NOMO-1 treated with DMSO at 0.1 percent for 48 hours (cell line): ENCODE data around the gene SLC19A1.

Experiments used
- DNase-seq: peaks from one replicate; lab custom pipeline; 2025; ENCODE audit not compliant: unreplicated experiment; lab: John Stamatoyannopoulos, UW

SLC19A1 gene

DNA sequence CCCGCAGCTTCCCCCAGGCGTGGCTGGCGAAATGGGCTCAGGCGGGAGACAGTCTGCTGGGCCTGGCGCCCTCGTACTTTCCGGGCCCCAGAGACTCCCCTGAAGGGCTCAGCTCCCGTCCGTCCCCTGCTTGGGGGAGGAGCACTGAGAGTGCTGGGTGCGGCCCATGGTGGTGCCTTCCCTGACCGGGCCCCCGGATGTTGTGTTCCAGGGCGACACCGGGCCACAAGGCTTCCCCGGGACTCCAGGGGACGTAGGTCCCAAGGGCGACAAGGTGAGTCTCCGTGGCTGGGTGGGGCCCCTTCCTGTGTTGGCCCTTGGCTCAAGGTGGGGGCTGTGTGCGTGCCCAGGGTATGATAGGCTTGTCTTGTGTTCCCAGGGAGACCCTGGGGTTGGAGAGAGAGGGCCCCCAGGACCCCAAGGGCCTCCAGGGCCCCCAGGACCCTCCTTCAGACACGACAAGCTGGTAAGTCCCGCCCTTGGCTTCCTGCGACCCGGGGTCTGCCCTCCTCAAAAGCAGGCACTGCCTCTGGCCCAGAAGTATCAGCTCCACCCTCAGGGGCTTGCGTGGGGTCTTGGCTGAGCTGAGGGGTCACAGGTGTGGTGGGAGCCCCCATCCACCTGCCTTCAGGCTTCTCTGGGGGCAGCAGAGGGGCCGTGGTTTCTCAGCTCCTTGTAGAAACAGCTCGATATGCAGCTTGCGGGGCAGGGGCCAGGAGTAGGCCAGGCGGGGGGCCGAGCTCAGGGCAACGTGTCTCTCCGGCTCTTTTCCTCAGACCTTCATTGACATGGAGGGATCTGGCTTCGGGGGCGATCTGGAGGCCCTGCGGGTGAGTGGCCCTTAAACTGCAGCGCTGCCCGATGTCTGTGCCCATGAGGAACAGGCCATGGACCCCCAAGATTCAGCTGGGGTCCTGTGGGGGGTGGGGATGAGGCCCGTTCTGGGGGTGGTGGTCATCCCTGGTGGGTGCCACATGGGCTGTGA, 62.3 kb downstream of the SLC19A1 start:
- no peak for DNase-seq

DNA sequence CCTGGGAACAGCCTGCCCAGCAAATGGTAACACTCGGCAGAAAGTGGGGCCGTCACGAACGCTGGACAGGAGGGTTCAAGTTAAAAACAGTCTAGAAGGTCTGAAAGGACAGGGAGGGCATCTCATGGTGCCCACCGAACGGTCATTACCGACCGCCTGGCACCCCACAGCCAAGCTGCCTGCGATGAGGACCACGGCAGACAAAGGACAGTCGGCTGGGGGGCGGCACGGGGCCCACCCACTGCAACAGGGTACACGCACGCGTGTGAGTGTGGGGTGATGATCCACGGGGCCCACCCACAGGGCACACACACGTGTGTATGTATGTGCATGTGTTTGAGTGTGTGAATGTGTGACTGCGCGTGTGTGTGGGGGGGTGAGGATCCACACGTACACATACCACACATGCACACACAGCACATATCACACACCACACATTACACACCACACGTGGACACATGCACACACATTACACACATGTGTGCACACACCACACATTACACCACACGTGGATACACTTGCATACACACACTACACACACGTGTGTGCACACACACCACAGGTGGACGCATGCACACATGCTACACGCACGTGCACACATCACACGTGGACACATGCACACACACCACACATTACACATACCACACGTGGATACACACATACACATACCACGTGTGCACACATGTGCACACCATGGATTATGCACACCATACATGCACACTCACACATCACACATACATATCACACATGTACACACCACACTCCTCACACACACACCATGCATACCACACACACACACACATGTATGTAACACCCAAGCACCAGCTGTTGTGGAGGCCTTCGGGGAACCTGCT, 63.2 kb downstream of the SLC19A1 start:
- DNase-seq: no peak

DNA sequence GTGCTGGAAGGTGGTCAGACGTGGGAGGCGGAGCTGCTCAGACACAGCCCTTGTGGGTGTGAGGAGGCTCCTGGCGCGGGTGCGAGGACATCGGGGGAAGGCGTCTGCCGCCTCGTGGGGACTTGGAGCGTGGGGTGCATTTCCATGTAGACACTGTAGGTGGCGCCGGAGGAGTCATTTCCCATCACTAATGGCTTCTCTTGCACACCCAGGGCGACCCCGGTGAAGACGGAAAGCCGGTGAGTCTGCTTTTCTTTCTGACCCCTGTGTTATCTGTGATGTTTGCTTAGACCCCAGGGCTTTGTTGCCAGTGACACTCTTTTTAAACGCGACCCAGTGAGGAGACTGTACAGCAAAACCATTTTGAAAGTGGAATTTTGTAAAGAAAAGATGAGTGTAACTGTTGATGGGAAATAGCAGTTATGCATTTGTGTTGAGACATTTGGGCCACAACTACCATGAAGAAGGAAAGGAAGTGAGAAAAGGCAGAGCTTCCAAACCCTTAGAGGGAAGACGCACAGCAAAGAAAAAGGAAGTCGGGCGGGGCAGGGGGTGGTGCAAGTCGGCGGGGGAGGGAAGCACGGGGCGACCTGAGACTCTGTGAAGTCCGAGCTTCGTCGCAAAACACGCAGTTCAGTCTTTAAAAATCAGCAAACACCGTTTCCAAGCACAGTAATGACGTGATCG, 64.0 kb downstream of the SLC19A1 start:
- peak; percentile 81 for DNase-seq

DNA sequence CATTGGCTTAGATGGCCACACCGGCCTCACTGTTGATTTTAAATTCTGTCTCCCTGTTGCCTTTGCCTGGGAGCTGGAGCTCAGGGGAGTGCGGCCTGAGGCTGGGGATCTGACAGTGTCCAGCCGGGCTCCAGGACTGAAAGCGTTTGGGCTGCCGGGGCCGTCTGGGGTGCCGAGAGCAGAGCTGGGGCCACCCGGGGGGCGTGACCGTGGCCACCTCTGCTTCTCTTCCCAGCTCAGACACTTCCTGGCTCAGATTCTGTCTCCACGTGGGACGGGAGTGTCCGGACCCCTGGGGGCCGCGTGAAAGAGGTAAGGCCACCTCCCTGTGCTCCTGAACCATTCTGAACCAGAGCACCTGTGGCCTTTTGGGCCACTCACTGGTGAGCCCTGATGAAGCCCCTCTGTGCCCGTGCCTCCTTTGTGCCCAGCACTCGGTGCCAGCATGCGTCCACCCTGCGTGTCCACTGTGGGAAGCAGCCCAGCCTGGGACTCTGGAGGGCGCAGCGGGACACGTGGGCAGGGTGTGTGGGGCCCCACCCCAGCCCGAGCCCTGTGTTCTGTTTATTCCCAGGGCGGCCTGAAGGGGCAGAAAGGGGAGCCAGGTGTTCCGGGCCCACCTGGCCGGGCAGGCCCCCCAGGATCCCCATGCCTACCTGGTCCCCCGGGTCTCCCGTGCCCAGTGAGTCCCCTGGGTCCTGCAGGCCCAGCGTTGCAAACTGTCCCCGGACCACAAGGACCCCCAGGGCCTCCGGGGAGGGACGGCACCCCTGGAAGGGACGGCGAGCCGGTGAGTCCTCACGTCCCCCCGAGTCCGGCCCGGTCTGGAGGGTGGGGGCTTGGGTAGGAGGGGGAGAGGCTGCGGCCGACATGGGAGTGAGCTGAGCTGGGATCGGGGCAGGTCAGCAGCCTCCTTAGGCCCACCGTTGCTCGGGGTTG, 64.8 kb downstream of the SLC19A1 start:
- DNase-seq: no peak

DNA sequence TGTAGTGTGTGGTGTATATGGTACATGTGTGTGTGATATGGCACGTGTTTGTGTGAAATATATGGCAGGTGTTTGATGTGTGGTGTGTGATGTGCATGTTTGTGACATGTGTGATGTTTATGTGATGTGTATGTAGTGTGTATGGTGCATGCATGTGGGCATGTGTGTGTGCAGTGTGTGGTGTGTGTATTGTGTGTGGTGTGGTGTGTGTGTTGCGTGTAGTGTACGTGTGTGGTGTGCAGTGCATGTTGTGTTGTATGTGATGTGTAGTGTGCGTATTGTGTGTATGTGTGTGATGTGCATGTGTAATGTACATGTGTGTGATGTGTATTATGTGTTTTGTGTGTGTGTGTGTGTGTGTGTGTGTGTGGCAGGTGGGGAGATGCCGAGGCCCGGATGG, 65.7 kb downstream of the SLC19A1 start:
- no peak for DNase-seq

DNA sequence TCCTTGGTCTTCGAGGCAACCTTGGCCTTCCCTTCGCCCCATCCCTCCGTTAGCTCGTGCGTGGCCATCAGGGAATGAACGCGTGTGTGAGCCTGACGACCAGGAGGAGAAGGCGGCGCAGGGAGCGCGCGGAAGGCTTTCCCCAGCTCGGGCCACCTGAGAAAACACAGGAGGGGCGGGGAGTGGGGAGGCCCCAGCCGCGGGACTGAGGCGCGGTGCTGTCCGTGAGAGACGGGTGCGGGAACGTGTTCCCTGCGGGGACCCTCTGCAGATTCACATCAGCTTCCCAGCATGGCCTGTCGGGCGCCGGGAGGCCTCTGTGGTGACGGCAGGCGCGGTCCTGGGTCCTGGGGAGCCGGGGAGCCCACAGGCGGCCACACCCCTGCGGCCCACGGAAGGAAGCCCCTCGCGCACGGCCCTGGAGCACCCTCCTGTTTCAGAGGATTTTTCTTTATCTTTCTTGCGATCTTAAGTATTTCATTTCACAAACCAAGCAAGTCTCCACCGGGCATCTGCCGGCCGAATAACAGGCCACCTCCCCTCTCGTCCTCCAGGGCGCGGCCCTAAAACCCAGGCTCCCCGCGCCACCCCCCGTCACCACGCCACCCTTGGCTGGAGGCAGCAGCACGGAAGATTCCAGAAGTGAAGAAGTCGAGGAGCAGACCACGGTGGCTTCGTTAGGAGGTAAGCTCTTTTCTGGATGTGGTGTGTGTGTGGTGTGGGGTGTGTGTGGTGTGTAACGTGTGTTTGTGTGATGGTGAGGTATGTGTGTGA, 66.3 kb downstream of the SLC19A1 start:
- no peak for DNase-seq

DNA sequence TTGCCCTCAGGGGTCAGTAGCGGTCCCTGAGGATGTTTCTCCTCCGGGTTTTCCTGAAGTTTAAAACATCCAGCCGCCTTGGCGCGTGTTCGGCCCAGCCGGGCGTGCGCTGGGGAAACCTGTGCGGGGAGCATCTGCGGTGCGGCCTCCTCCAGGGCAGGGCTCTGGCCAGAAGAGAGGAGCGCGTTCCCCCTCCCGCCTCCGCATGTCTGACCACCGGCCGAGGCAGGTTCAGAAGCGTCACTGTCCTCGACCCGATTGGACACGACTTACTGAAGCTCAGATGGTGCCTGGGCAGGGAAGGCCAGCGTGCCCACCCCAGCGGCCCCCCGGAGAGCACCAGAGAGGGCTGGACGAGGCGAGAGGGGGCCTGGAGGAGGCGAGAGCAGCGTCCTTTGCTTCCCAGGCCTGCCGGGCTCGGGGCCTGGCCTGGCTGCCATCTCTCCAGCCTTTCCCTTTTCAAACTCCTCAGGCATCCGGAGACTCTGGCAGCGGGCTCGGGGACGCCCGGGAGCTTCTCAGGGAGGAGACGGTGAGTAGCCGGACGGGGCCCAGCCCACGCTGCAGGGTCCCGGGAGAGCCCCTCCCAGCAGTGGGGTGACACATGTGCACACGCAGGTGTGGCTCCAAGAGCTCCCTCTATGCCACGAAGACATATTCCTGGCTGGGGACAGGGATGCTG, 67.1 kb downstream of the SLC19A1 start:
- DNase-seq: no peak

DNA sequence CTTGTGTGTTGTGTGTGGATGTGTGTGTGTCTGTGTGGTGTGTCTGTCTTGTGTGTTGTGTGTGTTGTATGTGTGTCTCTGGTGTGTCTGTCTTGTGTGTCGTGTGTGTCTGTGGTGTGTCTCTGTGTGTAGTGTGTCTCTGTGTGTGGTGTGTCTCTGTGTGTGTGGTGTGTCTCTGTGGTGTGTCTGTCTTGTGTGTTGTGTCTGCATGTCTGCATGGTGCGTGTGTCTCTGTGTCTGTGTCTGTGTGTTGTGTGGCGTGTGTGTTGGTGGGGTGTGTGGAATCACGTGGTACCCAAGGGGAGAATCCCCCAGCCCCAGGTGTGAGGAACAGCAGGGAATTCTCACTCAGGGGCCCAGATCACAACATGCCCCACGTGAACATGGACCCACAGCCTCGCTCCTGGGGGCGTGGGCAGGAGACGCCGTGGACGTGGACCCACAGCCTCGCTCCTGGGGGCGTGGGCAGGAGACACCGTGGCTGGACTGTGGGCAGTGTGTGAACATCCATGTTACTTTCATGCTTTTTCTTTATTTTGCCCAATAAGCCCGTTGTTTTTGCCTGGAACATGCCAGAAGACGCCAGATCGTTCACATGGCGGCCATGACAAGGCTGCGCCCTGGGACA, 67.8 kb downstream of the SLC19A1 start:
- DNase-seq: no peak

DNA sequence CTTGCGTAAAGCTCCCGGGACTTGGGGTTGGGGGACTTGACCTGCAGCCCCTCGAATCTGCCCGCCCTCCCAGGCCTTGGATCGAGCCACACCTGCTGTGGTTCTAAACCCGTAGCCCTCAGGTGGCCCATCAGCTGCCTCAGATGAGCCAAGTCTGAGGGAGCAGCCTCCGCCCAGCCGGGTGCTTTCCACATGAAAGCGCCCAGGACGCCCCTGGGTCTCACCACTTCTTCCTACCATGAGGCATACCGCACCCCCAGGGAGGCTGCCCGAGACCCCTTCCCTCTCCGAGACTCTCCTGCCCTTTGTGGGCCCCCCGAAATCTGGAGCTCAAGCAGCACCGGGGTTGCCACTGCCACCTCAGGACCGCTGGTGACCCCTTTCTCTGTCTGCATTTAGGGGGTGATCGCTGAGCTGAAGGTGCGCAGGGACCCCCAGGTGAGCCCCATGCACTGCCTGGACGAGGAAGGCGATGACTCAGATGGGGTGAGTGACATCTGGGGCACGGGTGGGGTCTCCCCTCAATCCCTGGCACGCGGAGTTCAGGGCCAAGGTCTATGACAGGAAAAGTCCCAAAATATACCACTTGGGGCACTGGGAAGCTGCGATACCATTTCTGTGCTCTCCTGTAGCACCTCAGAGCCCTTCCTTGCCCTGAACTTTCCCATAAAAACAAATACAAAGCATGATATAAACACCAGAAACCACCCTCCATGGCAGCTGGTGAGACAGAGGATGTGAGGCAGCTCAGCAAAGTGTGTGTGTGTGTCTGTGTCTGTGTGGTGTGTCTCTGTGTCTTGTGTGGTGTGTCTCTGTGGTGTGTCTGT, 68.5 kb downstream of the SLC19A1 start:
- DNase-seq: no peak

DNA sequence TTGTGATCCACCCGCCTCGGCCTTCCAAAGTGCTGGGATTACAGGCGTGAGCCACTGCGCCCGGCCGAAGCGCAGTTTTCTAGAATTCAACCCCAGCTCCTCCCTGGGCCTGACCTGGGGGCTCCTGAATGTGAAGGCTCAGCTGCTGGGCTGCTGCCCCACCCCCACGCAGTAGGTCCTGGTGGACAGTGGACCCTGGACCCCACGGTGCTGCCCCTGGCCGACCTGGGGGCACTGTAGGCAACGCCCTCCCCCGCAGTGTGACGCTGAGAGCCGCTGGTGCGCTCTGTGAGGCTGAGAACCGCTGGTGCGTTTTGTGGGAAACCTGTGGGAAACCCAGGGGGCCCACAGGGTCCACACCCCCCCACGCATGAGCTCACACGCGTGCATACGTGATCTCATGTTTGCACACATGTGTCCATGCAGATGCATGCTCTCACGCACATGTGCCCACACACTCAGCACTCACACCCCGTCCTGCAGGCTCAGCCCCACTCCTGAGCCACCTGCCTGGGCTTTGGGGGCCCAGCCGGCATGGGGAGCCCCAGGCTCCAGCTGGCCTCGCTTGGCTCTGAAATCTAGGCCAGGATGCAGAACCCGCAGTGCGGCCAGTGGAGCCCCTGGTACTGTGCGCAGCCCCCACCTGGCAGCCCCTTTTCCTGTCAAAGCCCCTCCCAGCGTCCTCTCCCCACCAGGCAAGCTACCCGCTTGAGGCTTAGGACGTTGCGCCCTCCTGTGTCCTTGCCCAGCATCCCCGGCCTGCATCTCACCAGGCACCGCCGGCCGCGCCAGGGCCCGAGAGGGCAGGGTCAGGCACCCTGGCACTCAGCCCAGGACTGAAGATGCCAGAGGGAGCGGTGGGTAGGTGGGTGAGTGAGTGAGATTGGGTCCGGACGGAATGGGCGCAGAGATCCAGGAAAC, 69.5 kb downstream of the SLC19A1 start:
- DNase-seq: no peak

DNA sequence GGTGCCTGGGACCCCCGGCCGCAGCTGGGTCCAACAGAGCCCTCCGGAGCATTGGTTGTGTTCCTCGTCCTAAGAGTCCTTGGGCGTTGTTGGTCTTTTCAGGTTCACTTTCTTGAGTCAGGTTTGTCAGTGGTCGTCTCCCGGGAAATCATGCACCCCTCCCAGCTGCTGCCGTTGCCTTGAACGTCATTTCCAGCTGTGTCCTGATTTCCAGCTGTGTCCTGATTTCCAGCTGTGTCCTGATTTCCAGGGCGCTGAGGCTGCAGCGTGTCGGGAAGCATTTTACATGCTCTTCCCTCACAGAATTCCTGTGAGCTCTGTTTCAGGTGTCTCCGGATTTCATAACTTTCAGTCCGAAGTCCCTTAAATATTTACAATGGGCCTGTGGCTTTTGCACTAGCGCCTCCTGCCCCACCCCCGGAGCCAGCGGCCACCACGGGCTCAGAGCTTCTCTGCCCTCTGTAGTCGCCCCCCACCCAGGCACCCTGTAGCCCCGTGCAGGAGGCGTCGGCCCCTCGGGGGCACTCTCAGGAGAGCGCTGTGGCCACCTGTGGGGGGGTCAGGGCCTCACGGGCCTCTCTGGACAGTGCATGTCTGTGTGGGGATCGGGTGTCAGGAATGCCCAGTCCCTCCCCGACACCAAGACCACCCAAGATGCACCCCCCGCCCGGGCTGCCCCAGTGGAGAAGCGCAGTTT, 70.6 kb downstream of the SLC19A1 start:
- DNase-seq: no peak

DNA sequence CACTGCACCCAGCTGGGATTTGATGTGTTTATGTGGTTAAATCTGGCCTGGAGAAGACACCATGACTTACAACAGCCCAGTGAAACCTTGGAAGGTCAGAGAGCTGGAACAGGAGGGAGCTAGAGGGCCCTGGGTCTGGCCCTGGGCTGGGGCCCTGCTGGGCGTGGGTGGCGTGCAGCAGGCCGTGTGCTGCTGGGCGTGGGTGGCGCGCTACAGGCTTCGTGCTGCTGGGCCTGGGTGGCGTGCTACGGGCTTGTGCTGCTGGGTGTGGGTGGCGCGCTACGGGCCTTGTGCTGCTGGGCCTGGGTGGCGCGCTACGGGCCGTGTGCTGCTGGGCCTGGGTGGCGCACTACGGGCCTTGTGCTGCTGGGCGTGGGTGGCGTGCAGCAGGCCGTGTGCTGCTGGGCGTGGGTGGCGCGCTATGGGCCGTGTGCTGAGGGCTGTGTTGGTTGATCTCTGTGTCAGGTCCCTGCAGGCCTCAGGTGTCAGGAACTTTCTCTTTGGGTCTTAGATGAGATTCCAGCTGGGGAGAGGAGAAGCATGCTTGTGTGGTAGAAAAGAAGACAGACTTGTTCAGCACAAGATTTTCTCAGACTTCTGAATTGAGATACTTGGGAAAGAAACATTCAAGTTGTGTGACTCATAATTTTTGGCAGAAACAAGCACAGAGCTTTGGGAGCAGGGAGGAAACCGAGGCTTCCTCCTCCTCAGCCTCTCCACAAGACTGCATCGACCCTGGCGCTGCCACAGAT, 71.3 kb downstream of the SLC19A1 start:
- no peak for DNase-seq

DNA sequence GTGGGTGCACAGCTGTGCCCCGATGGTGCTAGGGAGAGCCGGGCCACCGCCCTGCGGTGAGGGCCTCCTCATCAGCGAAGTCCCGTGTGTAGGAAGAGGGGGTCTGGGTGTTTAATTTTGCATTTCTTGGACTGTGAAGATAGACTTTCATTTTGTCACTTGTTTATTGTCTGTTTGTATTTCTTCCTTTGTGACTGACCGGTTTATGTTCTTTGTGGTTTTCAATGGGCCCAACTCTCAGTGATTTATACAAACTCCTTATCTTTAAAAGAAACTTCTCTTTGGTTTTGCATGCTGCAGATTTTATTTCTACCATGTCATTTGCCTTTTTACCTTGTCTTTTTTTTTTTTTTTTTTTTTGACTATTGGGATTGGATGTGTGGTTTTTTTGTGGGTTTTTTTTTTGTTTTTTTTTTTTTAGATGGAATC, 72.1 kb downstream of the SLC19A1 start:
- no peak for DNase-seq

DNA sequence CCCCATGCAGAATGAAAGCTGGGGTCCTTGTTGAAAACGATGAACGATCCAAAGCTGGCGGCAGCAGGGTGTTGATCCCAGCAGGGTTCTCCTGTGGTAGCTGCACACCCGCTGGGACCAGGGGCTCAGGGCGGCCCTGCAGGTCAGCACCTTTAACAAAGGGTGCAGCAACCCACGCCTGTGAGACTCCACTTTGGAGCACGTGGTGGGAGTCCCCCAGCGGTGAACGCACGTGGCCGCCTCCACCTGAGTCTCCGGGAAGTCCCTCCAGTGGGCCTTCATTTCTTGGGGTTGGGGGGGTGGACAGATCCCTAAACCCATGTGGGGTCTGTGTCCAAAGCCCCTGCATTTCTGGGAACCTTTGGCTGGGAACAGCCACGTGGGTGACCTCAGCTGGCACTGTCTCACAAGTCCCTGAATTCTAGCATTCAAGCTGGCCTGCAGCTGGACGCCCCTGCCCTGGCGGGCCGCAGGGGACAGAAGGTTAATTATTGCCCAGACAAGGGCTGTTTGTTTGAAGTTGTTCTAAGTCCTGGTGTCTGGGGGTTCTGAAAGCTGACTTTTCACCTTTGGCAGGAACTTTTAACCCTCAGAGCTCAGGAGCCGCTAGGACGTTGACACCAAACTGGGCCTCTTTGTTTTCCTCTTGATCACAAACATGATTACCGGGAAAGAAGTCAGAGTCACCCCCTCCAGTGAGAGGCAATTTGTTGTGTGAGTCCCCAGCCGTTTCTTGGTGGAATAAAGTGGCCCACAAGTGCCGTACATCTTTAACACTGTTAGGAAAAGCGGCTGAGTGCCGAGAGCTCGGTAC, 72.8 kb downstream of the SLC19A1 start:
- DNase-seq: no peak

DNA sequence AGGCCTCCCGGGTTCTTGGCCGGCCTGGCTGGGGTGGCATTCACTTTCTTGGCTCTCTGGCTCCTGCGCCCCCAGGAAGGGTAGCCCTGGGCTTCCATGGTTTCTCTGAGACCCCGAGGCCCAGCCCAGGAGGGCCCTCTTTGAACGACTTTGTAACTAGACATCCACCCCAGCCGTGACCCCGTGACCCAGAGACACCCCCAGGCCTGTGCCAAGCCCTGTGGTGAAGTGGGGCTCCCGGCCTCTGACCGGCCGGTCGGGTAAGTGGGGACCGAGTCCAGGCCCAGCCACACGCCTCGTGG, 73.3 kb downstream of the SLC19A1 start:
- DNase-seq: no peak
